GM19035 (cell line): Measurements from ENCODE around the gene PLEKHA5.
"Not testable (repeated sequence)": the region's sequence is repeated elsewhere in the genome, so short reads cannot be mapped to it uniquely, and the experiment has no call there.

Experiments
- ATAC-seq: cut with Tn5 transposase; IDR thresholded peaks from one replicate; pipeline ENCODE4 v1.9.1; 2021; ENCODE audit not compliant: unreplicated experiment

PLEKHA5 gene

GRCh38 chr12:19261773-19262172 lies 132.2 kb downstream of the PLEKHA5 start:
- ATAC-seq: no peak

GRCh38 chr12:19263672-19264071 lies 134.1 kb downstream of the PLEKHA5 start:
- no peak for ATAC-seq

GRCh38 chr12:19273482-19274330 lies 144.2 kb downstream of the PLEKHA5 start:
- ATAC-seq: no peak

- ATAC-seq: no peak
Observed at GRCh38 chr12:19276767-19277166, 147.2 kb downstream of the PLEKHA5 start.

GRCh38 chr12:19277711-19278110 lies 148.2 kb downstream of the PLEKHA5 start:
- no peak for ATAC-seq

GRCh38 chr12:19278407-19278806 lies 148.9 kb downstream of the PLEKHA5 start:
- ATAC-seq: no peak

- no peak for ATAC-seq
Observed at GRCh38 chr12:19282133-19282699, 152.7 kb downstream of the PLEKHA5 start.

GRCh38 chr12:19284658-19285057 lies 155.1 kb downstream of the PLEKHA5 start:
- ATAC-seq: no peak

GRCh38 chr12:19285793-19286448 lies 156.4 kb downstream of the PLEKHA5 start:
- no peak for ATAC-seq

GRCh38 chr12:19287302-19287701 lies 157.8 kb downstream of the PLEKHA5 start:
- no peak for ATAC-seq

- ATAC-seq: no peak
Observed at GRCh38 chr12:19288161-19288560, 158.6 kb downstream of the PLEKHA5 start.

GRCh38 chr12:19288603-19289244 lies 159.2 kb downstream of the PLEKHA5 start:
- no peak for ATAC-seq

GRCh38 chr12:19298836-19299605 lies 169.5 kb downstream of the PLEKHA5 start:
- no peak for ATAC-seq

- no peak for ATAC-seq
Observed at GRCh38 chr12:19299765-19300164, 170.2 kb downstream of the PLEKHA5 start.

- no peak for ATAC-seq
Observed at GRCh38 chr12:19301223-19301622, 171.7 kb downstream of the PLEKHA5 start.

GRCh38 chr12:19301688-19302087 lies 172.2 kb downstream of the PLEKHA5 start:
- no peak for ATAC-seq

- ATAC-seq: no peak
Observed at GRCh38 chr12:19302100-19302640, 172.6 kb downstream of the PLEKHA5 start.

GRCh38 chr12:19303496-19303895 lies 174.0 kb downstream of the PLEKHA5 start:
- ATAC-seq: no peak

GRCh38 chr12:19304149-19304750 lies 174.7 kb downstream of the PLEKHA5 start:
- ATAC-seq: no peak

GRCh38 chr12:19305621-19306020 lies 176.1 kb downstream of the PLEKHA5 start:
- ATAC-seq: not testable (repeated sequence)
